Prostate gland (tissue), 2 donors: ENCODE results near the gene GNB1.

Source experiments
- POLR2A ChIP-seq: fragments of 450-650 bp; IDR thresholded peaks from one replicate; pipeline ENCODE4 v1.6.1; 2016; ENCODE audit warnings: antibody characterized with exemption, mild to moderate bottlenecking
- TF ChIP-seq, protein P1 (sequence below), 4 experiments: fragments of 200-600 bp in 2 of 4; fragments of 450-650 bp in 2 of 4; sonication (generic) in 2 of 4; IDR thresholded peaks; 1 replicate in 3 of 4; 2 replicates in 1 of 4; pipeline ENCODE4 v1.5.1; 2016 to 2019; ENCODE audit warnings: antibody characterized with exemption in 4 of 4, mild to moderate bottlenecking in 2 of 4, moderate library complexity in 2 of 4

DNA sequence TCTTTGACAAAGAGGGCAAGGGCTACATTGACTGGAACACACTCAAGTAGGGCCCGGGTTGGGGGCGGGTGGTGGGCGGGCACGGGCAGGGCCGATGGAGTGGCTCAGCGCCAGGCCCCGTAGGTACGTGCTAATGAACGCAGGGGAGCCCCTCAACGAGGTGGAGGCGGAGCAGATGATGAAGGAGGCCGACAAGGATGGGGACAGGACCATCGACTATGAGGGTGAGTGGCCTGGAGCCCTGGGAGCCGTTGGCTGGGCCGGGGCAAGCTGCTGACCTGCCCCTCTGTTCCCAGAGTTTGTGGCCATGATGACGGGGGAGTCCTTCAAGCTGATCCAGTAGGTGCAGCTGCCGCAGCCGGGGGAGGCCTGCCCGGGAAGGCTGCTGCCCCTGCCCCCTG, 26.0 kb upstream of the GNB1 start:
- TF ChIP-seq POLR2A: no peak
- TF ChIP-seq, protein P1, sequence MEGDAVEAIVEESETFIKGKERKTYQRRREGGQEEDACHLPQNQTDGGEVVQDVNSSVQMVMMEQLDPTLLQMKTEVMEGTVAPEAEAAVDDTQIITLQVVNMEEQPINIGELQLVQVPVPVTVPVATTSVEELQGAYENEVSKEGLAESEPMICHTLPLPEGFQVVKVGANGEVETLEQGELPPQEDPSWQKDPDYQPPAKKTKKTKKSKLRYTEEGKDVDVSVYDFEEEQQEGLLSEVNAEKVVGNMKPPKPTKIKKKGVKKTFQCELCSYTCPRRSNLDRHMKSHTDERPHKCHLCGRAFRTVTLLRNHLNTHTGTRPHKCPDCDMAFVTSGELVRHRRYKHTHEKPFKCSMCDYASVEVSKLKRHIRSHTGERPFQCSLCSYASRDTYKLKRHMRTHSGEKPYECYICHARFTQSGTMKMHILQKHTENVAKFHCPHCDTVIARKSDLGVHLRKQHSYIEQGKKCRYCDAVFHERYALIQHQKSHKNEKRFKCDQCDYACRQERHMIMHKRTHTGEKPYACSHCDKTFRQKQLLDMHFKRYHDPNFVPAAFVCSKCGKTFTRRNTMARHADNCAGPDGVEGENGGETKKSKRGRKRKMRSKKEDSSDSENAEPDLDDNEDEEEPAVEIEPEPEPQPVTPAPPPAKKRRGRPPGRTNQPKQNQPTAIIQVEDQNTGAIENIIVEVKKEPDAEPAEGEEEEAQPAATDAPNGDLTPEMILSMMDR (IDR thresholded peaks at IDR 0.05): no peak
